ENCODE results near the gene TRIM4.
"Not testable (repeated sequence)": the region's sequence is repeated elsewhere in the genome, so short reads cannot be mapped to it uniquely, and the experiment has no call there.

The TRIM4 gene

GRCh38 chr7:99910976-99911375 is 8.4 kb downstream of the TRIM4 start:
- DNase-seq, result no peak

GRCh38 chr7:99901581-99901980 is 17.7 kb downstream of the TRIM4 start:
- DNase-seq, result no peak

GRCh38 chr7:99899830-99900519 is 19.4 kb downstream of the TRIM4 start:
- no peak for DNase-seq

- no peak for DNase-seq
Observed at GRCh38 chr7:99898836-99899235, 20.5 kb downstream of the TRIM4 start.

GRCh38 chr7:99898023-99898357 is 21.3 kb downstream of the TRIM4 start:
- DNase-seq, result no peak

- DNase-seq, result no peak
Observed at GRCh38 chr7:99897322-99898022, 21.9 kb downstream of the TRIM4 start.

- DNase-seq, result no peak
Observed at GRCh38 chr7:99894738-99895137, 24.6 kb downstream of the TRIM4 start.

GRCh38 chr7:99893280-99893679 is 26.1 kb downstream of the TRIM4 start:
- no peak for DNase-seq

GRCh38 chr7:99890348-99890747 is 29.0 kb downstream of the TRIM4 start:
- DNase-seq, result not testable (repeated sequence)

- DNase-seq, result not testable (repeated sequence)
Observed at GRCh38 chr7:99888366-99888765, 31.0 kb downstream of the TRIM4 start.

- DNase-seq, result no peak
Observed at GRCh38 chr7:99881370-99881769, 38.0 kb downstream of the TRIM4 start.

- DNase-seq, result no peak
Observed at GRCh38 chr7:99876933-99877332, 42.4 kb downstream of the TRIM4 start, which contains the start of gene OR2AE1. OR2AE1 (minus strand) TSS chr7:99877033; CDS start chr7:99877033, 0 bp downstream.

GRCh38 chr7:99876491-99876890 is 42.8 kb downstream of the TRIM4 start:
- no peak for DNase-seq

GRCh38 chr7:99868246-99868645 is 51.1 kb downstream of the TRIM4 start:
- no peak for DNase-seq

GRCh38 chr7:99867477-99867876 is 51.9 kb downstream of the TRIM4 start:
- not testable (repeated sequence) for DNase-seq

- no peak for DNase-seq
Observed at GRCh38 chr7:99863847-99864440, 55.4 kb downstream of the TRIM4 start.

- no peak for DNase-seq
Observed at GRCh38 chr7:99860281-99861127, 58.8 kb downstream of the TRIM4 start.

GRCh38 chr7:99855236-99855635 is 64.1 kb downstream of the TRIM4 start:
- DNase-seq, result no peak

GRCh38 chr7:99848420-99849216 is 70.7 kb downstream of the TRIM4 start:
- DNase-seq, result no peak

GRCh38 chr7:99844328-99844727 is 75.0 kb downstream of the TRIM4 start:
- no peak for DNase-seq

- no peak for DNase-seq
Observed at GRCh38 chr7:99843808-99844207, 75.5 kb downstream of the TRIM4 start.

GRCh38 chr7:99842926-99843325 is 76.4 kb downstream of the TRIM4 start:
- no peak for DNase-seq

All from KG1 (cell line).